IPS-18a (cell line): ENCODE results near the gene PDRG1.

Source experiments
- H3K27ac ChIP-seq: one replicate; pipeline ENCODE4 v1.5.1; 2013; ENCODE audit warnings: low read length
- H3K27me3 ChIP-seq: one replicate; pipeline ENCODE4 v1.6.1; 2013; ENCODE audit warnings: mild to moderate bottlenecking, low read length; ENCODE audit not compliant: control insufficient read depth, insufficient read depth
- H3K36me3 ChIP-seq: one replicate; pipeline ENCODE4 v1.6.1; 2013; ENCODE audit warnings: low read depth, low read length; ENCODE audit not compliant: control insufficient read depth
- H3K4me1 ChIP-seq: one replicate; pipeline ENCODE4 v1.6.1; 2013; ENCODE audit warnings: low read depth, low read length; ENCODE audit not compliant: control insufficient read depth
- H3K4me3 ChIP-seq: one replicate; pipeline ENCODE4 v1.5.1; 2013; ENCODE audit warnings: low read length
- H3K9ac ChIP-seq: one replicate; pipeline ENCODE4 v1.6.1; 2013; ENCODE audit warnings: mild to moderate bottlenecking, low read length, moderate library complexity
- H3K9me3 ChIP-seq: one replicate; pipeline ENCODE4 v1.6.1; 2013; ENCODE audit warnings: low read depth, low read length; ENCODE audit not compliant: control insufficient read depth

PDRG1 gene

DNA sequence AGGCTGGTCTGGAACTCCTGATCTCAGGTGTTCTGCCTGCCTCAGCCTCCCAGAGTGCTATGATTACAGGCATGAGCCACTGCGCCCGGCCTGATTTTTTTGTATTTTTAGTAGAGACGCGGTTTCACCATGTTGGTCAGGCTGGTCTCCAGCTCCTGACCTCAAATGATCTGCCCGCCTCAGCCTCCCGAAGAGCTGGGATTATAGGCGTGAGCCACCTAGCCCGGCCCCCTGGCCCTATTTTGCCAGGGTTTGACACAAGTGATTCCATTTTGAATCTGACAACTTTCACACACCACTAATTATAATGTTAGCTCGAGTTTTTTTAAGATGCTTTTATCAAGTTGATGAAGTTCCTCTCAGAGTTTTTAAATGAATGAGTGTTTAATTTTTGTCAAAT is 55.8 kb downstream of the PDRG1 start:
- H3K27me3 ChIP-seq: no peaks in the 10 kb centered on the region
- H3K36me3 ChIP-seq: no peaks in the 10 kb centered on the region
- no peak overlapping the region for H3K27ac ChIP-seq
- H3K4me1 ChIP-seq: no peaks in the 10 kb centered on the region
- no peak overlapping the region for H3K9ac ChIP-seq
- no peaks in the 10 kb centered on the region for H3K9me3 ChIP-seq
- H3K4me3 ChIP-seq: no peak overlapping the region

DNA sequence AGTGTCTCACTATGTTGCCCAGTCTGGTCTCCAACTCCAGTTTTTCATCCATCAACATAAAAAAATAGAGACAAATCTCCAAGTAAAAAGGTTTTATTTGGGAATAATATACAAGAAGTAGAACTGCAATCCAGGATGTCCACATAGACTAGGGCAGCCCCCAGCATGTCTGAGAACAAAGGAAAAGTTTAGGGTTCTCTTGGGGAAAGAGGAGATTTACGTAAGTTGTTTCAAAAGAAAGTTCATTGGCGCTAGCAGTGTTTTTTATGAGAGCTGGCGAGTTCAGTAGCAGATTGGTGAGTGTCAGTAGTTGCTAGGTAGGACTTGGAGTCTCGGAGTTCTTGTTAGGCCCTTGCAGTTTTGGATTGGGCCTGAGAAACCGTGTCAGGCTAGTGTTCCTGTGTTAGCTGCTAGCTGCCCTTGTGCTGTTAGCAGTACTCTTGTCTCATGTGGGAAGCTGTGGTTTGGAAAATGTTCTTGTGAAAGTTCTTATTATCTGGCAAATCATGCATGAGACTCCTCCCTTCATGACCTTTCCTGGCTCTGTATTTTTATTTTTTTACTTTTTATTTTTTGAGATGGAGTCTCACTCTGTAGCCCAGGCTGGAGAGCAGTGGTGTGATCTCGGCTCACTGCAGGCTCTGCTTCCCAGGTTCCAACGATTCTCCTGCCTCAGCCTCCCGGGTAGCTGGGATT is 56.7 kb downstream of the PDRG1 start:
- Histone ChIP-seq H3K9me3 (no peaks in the 10 kb centered on the region), H3K4me1 (no peaks in the 10 kb centered on the region), H3K27me3 (no peaks in the 10 kb centered on the region), H3K4me3 (no peak overlapping the region), H3K27ac (no peak overlapping the region), H3K9ac (no peak overlapping the region), H3K36me3 (no peaks in the 10 kb centered on the region)
